SK-N-MC (cell line): ENCODE data around the gene GPC2.

Source experiments
- DNase-seq: peaks from one replicate; pipeline ENCODE4 v3.0.0-alpha.2; 2011; ENCODE audit warnings: low read depth, low spot score
- H3K27ac ChIP-seq: fragments of 200-600 bp; sonication (generic); 2 replicates; pipeline ENCODE4 v1.5.1; 2016; ENCODE audit warnings: mixed run types
- H3K36me3 ChIP-seq: fragments of 200-600 bp; sonication (generic); 2 replicates; pipeline ENCODE4 v1.6.1; 2017; ENCODE audit warnings: antibody characterized with exemption, low read length, mixed read lengths; ENCODE audit not compliant: insufficient read depth
- H3K4me3 ChIP-seq: fragments of 200-600 bp; sonication (generic); 2 replicates; pipeline ENCODE4 v1.5.1; 2016
- H3K9ac ChIP-seq: fragments of 200-600 bp; sonication (generic); 2 replicates; pipeline ENCODE4 v1.8.0; 2017; ENCODE audit warnings: mixed run types, mixed read lengths; ENCODE audit not compliant: insufficient read length
- H3K9me3 ChIP-seq: fragments of 200-600 bp; sonication (generic); 2 replicates; pipeline ENCODE4 v1.6.1; 2017; ENCODE audit warnings: low read depth, mild to moderate bottlenecking, antibody characterized with exemption, low read length, moderate library complexity, mixed read lengths
- EZH2 ChIP-seq: fragments of 200-600 bp; sonication (generic); IDR thresholded peaks from one replicate; pipeline ENCODE4 v1.6.1; 2017; ENCODE audit warnings: antibody characterized with exemption
- FOXP2 ChIP-seq: optimal IDR thresholded peaks from 2 replicates; pipeline ENCODE3; 2011; ENCODE audit warnings: mild to moderate bottlenecking, moderate library complexity; ENCODE audit not compliant: insufficient read depth; ENCODE audit errors: extremely low read length, control extremely low read depth
- POLR2AphosphoS5 ChIP-seq: IDR thresholded peaks from 2 replicates; pipeline ENCODE4 v1.6.1; 2012; ENCODE audit warnings: mild to moderate bottlenecking, low read depth, low read length, borderline replicate concordance

The GPC2 gene

DNA sequence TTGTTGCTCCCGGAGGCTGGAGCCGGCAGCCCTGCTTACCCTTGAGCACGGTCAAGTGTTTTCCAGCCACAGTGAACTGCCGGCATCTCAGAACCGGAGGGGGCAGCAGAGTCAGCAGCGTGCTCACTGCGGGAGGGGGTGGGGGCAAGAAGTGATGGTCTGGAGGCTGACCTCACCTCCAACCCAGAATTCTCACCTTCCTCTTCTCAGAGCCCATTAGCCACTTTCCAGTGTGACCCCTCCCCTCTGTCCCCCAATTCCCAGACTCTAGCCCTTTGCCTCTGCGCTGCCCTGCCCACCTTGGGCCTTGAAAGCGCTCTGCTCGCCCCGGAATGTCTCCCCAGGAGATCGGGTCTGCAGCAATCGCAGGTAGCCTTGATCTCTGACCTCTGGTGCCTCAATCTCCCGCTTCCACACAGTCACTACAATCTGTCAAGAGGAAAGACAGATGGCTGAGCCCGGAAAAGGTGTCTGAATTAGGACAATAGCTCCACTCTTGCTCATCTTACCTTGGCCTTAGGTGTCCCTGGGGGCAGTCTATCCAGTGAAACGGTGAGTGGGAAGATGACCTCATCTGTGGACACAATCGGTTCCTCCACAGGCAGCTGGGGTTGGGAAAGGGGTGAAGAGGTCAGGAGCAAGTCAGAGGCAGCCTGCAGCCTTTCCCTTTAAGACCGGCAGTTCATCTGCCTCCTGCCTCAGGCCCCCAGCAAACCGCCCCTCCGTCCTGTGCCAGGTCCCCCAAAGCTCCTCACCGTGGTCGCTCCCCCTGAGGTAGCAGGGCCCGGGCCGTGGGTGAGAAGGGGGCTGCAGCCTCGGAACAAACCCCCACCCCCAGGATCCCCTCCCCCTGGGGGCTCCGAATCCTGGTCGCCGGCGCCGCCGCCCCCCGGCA is 19.6 kb downstream of the GPC2 start:
- TF ChIP-seq EZH2 (no peak), FOXP2 (no peak), POLR2AphosphoS5 (no peak)
- Histone ChIP-seq H3K9me3 (no peaks in the 10 kb centered on the region), H3K36me3 (peaks cover 30% of the 10 kb centered on the region; the same call in 1 of the 2 replicates), H3K27ac (no peak overlapping the region), H3K4me3 (peak overlapping the region; percentile 88), H3K9ac (peak overlapping the region; percentile 88)
- no peak for DNase-seq

DNA sequence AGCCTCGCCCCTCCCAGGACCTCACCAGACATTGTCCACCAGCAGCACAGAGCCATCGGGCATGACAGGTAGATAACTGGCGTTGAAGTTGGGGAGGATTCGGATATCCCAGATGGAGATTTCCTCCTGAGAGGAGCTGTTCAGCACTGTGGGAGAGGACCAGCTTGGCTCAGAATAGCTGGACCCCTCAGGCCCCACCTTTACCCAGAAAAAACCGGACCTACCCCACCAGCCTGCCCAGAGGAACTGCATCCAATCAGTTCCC is 20.2 kb downstream of the GPC2 start:
- Histone ChIP-seq H3K9ac (no peak overlapping the region), H3K27ac (no peak overlapping the region), H3K9me3 (no peaks in the 10 kb centered on the region), H3K4me3 (peak overlapping the region; percentile 88; the same call in 1 of the 2 replicates), H3K36me3 (peaks cover 32% of the 10 kb centered on the region; the same call in 1 of the 2 replicates)
- no peak for DNase-seq
- no peak for TF ChIP-seq POLR2AphosphoS5
- no peak for TF ChIP-seq EZH2
- no peak for TF ChIP-seq FOXP2

- Histone ChIP-seq H3K36me3 (peaks cover 32% of the 10 kb centered on the region; the same call in 1 of the 2 replicates), H3K4me3 (no peak overlapping the region), H3K9ac (no peak overlapping the region), H3K27ac (no peak overlapping the region), H3K9me3 (no peaks in the 10 kb centered on the region)
- DNase-seq = no peak
- TF ChIP-seq FOXP2 (no peak), POLR2AphosphoS5 (no peak), EZH2 (no peak)
Observed at GRCh38 chr7:100156331-100157068, 20.7 kb downstream of the GPC2 start.

- peaks cover 32% of the 10 kb centered on the region; the same call in 1 of the 2 replicates for H3K36me3 ChIP-seq
- 0 out of 2 replicates have a peak overlapping the region, but pooled peaks have one; percentile 25 for H3K27ac ChIP-seq
- H3K4me3 ChIP-seq = no peak overlapping the region
- H3K9me3 ChIP-seq = no peaks in the 10 kb centered on the region
- no peak for DNase-seq
- TF ChIP-seq EZH2 (no peak), FOXP2 (no peak)
- no peak overlapping the region for H3K9ac ChIP-seq
Observed at GRCh38 chr7:100155553-100156317, 21.4 kb downstream of the GPC2 start.

- Histone ChIP-seq H3K27ac (no peak overlapping the region; the same call in 1 of the 2 replicates), H3K9me3 (no peaks in the 10 kb centered on the region), H3K4me3 (no peak overlapping the region), H3K9ac (no peak overlapping the region), H3K36me3 (peaks cover 32% of the 10 kb centered on the region; the same call in 1 of the 2 replicates)
- DNase-seq = no peak
- TF ChIP-seq FOXP2 (no peak), EZH2 (no peak), POLR2AphosphoS5 (peak; percentile 29)
Observed at GRCh38 chr7:100154651-100155491, 22.3 kb downstream of the GPC2 start.

- Histone ChIP-seq H3K9ac (no peak overlapping the region), H3K36me3 (peaks cover 32% of the 10 kb centered on the region; the same call in 1 of the 2 replicates), H3K9me3 (no peaks in the 10 kb centered on the region), H3K27ac (peak overlapping the region; percentile 50), H3K4me3 (no peak overlapping the region)
- TF ChIP-seq FOXP2 (no peak), POLR2AphosphoS5 (0 out of 2 replicates have a peak, but pooled peaks have one; percentile 8)
- DNase-seq = no peak
Observed at GRCh38 chr7:100153708-100154535, 23.3 kb downstream of the GPC2 start.

- DNase-seq = no peak
- Histone ChIP-seq H3K36me3 (peaks cover 32% of the 10 kb centered on the region; the same call in 1 of the 2 replicates), H3K9me3 (no peaks in the 10 kb centered on the region), H3K4me3 (no peak overlapping the region), H3K27ac (no peak overlapping the region), H3K9ac (no peak overlapping the region)
- TF ChIP-seq POLR2AphosphoS5 (peak; percentile 27; the same call in 1 of the 2 replicates), EZH2 (no peak), FOXP2 (no peak)
Observed at GRCh38 chr7:100152937-100153666, 24.1 kb downstream of the GPC2 start.
